CD14-positive monocyte (primary cell): ENCODE data around the gene CDIPT. TPM values are rescaled to one million over a fixed set of nuclear protein-coding genes. Genes with fewer than 3 reads are reported as not detected.
"Not testable (repeated sequence)": the region's sequence is repeated elsewhere in the genome, so short reads cannot be mapped to it uniquely, and the experiment has no call there.

ENCODE experiments used
- DNase-seq, 3 donors: peaks; one replicate each; pipeline ENCODE4 v3.0.0-alpha.2; 2011 to 2022
- H2AFZ ChIP-seq: 2 replicates; pipeline ENCODE4 v1.6.0; 2012; ENCODE audit warnings: mild to moderate bottlenecking, low read depth, low read length, inconsistent platforms; ENCODE audit not compliant: insufficient read depth, poor library complexity, severe bottlenecking
- H3K27ac ChIP-seq, 2 donors: 1 replicate in 1 of 2; 2 replicates in 1 of 2; pipeline ENCODE4 v1.5.1; 2012 to 2013; ENCODE audit warnings: low read length in 2 of 2, control low read depth in 1 of 2, inconsistent platforms in 1 of 2, low read depth in 1 of 2, mild to moderate bottlenecking in 1 of 2
- H3K27me3 ChIP-seq, 2 donors: one replicate each; pipeline versions ENCODE4 v1.6.0 to v1.6.1; 2011 to 2013; ENCODE audit warnings: low read length in 2 of 2; ENCODE audit not compliant: control insufficient read depth in 2 of 2, insufficient read depth in 2 of 2
- H3K36me3 ChIP-seq, 2 donors: replicated peaks in 1 of 2; 1 replicate in 1 of 2; 2 replicates in 1 of 2; pipeline versions ENCODE4 v1.5.1 to v1.6.1; 2012 to 2013; ENCODE audit warnings: low read length in 2 of 2, control low read depth in 1 of 2, inconsistent platforms in 1 of 2, mild to moderate bottlenecking in 1 of 2; ENCODE audit not compliant: insufficient read depth in 2 of 2, control insufficient read depth in 1 of 2
- H3K4me1 ChIP-seq, 2 donors: 1 replicate in 1 of 2; 2 replicates in 1 of 2; pipeline versions ENCODE4 v1.5.1 to v1.6.1; 2012 to 2013; ENCODE audit warnings: low read length in 2 of 2, control low read depth in 1 of 2, inconsistent platforms in 1 of 2, mild to moderate bottlenecking in 1 of 2, moderate library complexity in 1 of 2; ENCODE audit not compliant: insufficient read depth in 2 of 2, control insufficient read depth in 1 of 2
- H3K4me2 ChIP-seq: replicated peaks from 2 replicates; pipeline ENCODE3; 2012; ENCODE audit warnings: low read length, moderate library complexity, mild to moderate bottlenecking; ENCODE audit not compliant: poor library complexity, severe bottlenecking; ENCODE audit errors: extremely low read depth
- H3K4me3 ChIP-seq, 3 experiments: fragments of 200-600 bp in 1 of 3; sonication (generic) in 1 of 3; replicated peaks in 1 of 3; 1 replicate in 2 of 3; 2 replicates in 1 of 3; pipeline ENCODE4 v1.5.1; 2011 to 2013; ENCODE audit warnings: low read length in 3 of 3, mild to moderate bottlenecking in 3 of 3, control low read depth in 2 of 3, low read depth in 2 of 3, inconsistent platforms in 1 of 3, moderate library complexity in 1 of 3
- H3K79me2 ChIP-seq: 2 replicates; pipeline ENCODE4 v1.6.0; 2012; ENCODE audit warnings: mild to moderate bottlenecking, control low read depth, inconsistent platforms, low read length, moderate library complexity; ENCODE audit not compliant: insufficient read depth
- H3K9ac ChIP-seq: 2 replicates; pipeline ENCODE4 v1.6.0; 2017; ENCODE audit warnings: low read length, mild to moderate bottlenecking; ENCODE audit not compliant: insufficient read depth, poor library complexity, severe bottlenecking
- H3K9me3 ChIP-seq, 2 donors: replicated peaks in 1 of 2; 1 replicate in 1 of 2; 2 replicates in 1 of 2; pipeline versions ENCODE4 v1.5.1 to v1.6.1; 2012 to 2013; ENCODE audit warnings: low read length in 2 of 2, control low read depth in 1 of 2; ENCODE audit not compliant: control insufficient read depth in 1 of 2, insufficient read depth in 1 of 2
- H4K20me1 ChIP-seq: 2 replicates; pipeline ENCODE4 v1.6.0; 2012; ENCODE audit warnings: mild to moderate bottlenecking, low read length, control low read depth, moderate library complexity; ENCODE audit not compliant: insufficient read depth
- H3K27ac Mint-ChIP-seq, 7 donors: one replicate each; pipeline ENCODE4 v1.8.0; 2020; ENCODE audit warnings: mild to moderate bottlenecking in 7 of 7, mixed read lengths in 7 of 7, moderate library complexity in 6 of 7, inconsistent platforms in 2 of 7
- H3K27me3 Mint-ChIP-seq, 3 donors: one replicate each; pipeline ENCODE4 v1.8.0; 2021 to 2022; ENCODE audit warnings: low read depth in 3 of 3, mild to moderate bottlenecking in 3 of 3, mixed read lengths in 3 of 3, moderate library complexity in 3 of 3, inconsistent platforms in 1 of 3
- H3K36me3 Mint-ChIP-seq, 2 donors: one replicate each; pipeline ENCODE4 v1.8.0; 2020; ENCODE audit warnings: mixed read lengths in 2 of 2, inconsistent platforms in 1 of 2, mild to moderate bottlenecking in 1 of 2
- H3K4me1 Mint-ChIP-seq: one replicate; pipeline ENCODE4 v1.8.0; 2020; ENCODE audit warnings: mild to moderate bottlenecking, mixed read lengths
- H3K4me3 Mint-ChIP-seq, 2 donors: one replicate each; pipeline ENCODE4 v1.8.0; 2020; ENCODE audit warnings: mild to moderate bottlenecking in 2 of 2, mixed read lengths in 2 of 2, moderate library complexity in 1 of 2
- H3K9me3 Mint-ChIP-seq, 7 donors: one replicate each; pipeline ENCODE4 v1.8.0; 2020 to 2022; ENCODE audit warnings: mixed read lengths in 7 of 7, mild to moderate bottlenecking in 6 of 7, moderate library complexity in 6 of 7, inconsistent platforms in 2 of 7
- WGBS: methylation state at CpG from one replicate; pipeline ENCODE4 v1.1.5; 2013; ENCODE audit warnings: missing lambda C conversion rate; ENCODE audit not compliant: insufficient coverage; 5-methylcytosine and 5-hydroxymethylcytosine counted together
- intact Hi-C, 2 donors: fragments of 100-400 bp; cut with micrococcal nuclease; formaldehyde crosslinking; loops; one replicate each; pipeline versions ENCODE4 v1.15.0 to v1.15.1; 2023
- polyA plus RNA-seq, 3 donors: library from polyadenylated mRNA; depleted of rRNA in 1 of 3; unstranded in 2 of 3; stranded (reverse) in 1 of 3; fragments of 300-500 nt in 2 of 3; fragments of >200 nt in 1 of 3; fragmentation: Illumina TruSeq in 2 of 3; gene quantifications; 1 replicate in 2 of 3; 2 replicates in 1 of 3; pipeline ENCODE4 v1.2.3, GENCODE V29; 2012 to 2021
- TF ChIP-seq, protein P1 (sequence below): fragments of 200-600 bp; IDR thresholded peaks from one replicate; pipeline ENCODE4 v1.8.0; 2022; ENCODE audit warnings: antibody characterized with exemption, mild to moderate bottlenecking

CDIPT gene
- polyA plus RNA-seq, 3 donors = 67.2 to 98.8 (median 93.5) TPM

DNA sequence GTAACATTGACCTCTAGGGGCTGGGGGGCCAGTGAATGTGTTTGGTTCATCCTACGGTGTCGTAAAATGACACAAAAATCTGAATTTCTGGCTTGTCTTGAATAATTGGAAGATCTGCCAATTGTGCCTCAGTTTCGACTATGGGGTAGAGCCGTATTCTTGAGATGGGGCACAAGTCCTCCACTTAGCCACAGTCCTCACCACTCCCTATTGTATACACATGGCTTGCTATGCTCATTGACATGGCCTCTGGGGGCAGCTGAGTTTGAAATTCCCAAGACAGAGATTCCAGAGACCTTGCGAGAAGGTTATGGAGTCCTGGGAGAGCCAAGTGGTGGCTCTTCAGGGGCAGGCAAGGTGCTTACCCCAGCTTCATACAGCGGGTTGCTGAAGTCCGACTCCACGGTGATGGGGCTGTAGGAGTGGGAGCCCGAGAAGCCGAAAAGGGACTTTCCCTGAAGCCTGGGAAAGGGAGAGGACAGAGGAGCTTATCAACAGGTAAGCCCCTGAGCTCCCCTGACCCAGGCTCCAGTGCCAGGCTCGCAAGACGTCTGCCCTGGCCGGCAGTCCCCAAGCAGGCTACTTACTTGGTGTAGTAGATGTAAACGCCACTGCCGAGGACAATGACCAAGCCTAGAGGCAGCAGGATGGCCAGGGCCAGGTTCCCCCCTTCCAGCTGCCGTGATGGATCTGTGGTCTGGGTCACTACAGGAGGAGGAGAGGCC lies 9.0 kb upstream of the CDIPT start:
- intact Hi-C loops = no loop called here
- Histone ChIP-seq H3K27ac (no peak overlapping the region), H3K36me3 (no peaks in the 10 kb centered on the region), H3K9me3 (no peaks in the 10 kb centered on the region), H3K4me1 (peaks cover 9 to 10% of the 10 kb centered on the region in 2 donors), H3K4me2 (no peak overlapping the region), H3K79me2 (no peaks in the 10 kb centered on the region), H3K4me3 (no peak overlapping the region), H2AFZ (no peak overlapping the region), H3K27me3 (peaks cover 3 to 19% of the 10 kb centered on the region in 2 donors), H4K20me1 (no peaks in the 10 kb centered on the region), H3K9ac (no peak overlapping the region)
- H3K4me1 Mint-ChIP-seq = peaks cover 9% of the 10 kb centered on the region
- TF ChIP-seq, protein P1, sequence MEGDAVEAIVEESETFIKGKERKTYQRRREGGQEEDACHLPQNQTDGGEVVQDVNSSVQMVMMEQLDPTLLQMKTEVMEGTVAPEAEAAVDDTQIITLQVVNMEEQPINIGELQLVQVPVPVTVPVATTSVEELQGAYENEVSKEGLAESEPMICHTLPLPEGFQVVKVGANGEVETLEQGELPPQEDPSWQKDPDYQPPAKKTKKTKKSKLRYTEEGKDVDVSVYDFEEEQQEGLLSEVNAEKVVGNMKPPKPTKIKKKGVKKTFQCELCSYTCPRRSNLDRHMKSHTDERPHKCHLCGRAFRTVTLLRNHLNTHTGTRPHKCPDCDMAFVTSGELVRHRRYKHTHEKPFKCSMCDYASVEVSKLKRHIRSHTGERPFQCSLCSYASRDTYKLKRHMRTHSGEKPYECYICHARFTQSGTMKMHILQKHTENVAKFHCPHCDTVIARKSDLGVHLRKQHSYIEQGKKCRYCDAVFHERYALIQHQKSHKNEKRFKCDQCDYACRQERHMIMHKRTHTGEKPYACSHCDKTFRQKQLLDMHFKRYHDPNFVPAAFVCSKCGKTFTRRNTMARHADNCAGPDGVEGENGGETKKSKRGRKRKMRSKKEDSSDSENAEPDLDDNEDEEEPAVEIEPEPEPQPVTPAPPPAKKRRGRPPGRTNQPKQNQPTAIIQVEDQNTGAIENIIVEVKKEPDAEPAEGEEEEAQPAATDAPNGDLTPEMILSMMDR = no peak
- H3K27ac Mint-ChIP-seq = no peak overlapping the region
- DNase-seq = no peak
- peaks cover 0 to 14% (median 4%) of the 10 kb centered on the region in 7 donors for H3K9me3 Mint-ChIP-seq
- H3K27me3 Mint-ChIP-seq = peaks cover 20 to 30% (median 29%) of the 10 kb centered on the region in 3 donors
- WGBS = 97% methylated on average over 10 of the region's 16 CpGs
- H3K4me3 Mint-ChIP-seq = no peak overlapping the region
- H3K36me3 Mint-ChIP-seq = no peaks in the 10 kb centered on the region

DNA sequence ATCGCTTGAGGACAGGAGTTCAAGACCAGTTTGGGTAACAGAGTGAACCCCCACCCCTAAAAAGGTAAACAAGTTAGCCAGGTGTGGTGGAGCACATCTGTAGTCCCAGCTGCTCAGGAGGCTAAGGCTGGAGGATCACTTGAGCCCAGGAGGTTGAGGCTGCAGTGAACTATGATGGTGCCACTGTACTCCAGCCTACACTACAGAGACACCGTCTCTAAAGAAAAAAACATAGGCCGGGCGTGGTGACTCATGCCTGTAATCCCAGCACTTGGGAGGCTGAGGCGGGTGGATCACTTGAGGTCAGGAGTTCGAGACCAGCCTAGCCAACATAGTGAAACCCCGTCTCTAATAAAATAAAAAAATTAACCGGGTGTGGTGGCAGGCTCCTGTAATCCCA lies 6.0 kb upstream of the CDIPT start:
- H3K36me3 Mint-ChIP-seq, H3K79me2 ChIP-seq, H3K27ac Mint-ChIP-seq, H3K4me3 Mint-ChIP-seq, H3K4me2 ChIP-seq, H3K9me3 ChIP-seq, H3K27me3 ChIP-seq, H3K9me3 Mint-ChIP-seq, H3K9ac ChIP-seq, H3K4me1 ChIP-seq, H3K27ac ChIP-seq, H3K4me1 Mint-ChIP-seq, H3K36me3 ChIP-seq, H2AFZ ChIP-seq, H3K4me3 ChIP-seq, H4K20me1 ChIP-seq, DNase-seq: not testable (repeated sequence)
- H3K27me3 Mint-ChIP-seq = peaks cover 2 to 16% (median 7%) of the 10 kb centered on the region in 3 donors
- WGBS = 95% methylated on average over 4 of the region's 8 CpGs
- intact Hi-C loops = loop anchor here in 1 of 2 donors (10.0 kb wide), 2 partner anchors 56 to 106 kb away; partner anchors contain the start of genes KCTD13 and TAOK2
